Mucosa of descending colon (tissue), 3 donors: ENCODE data around the gene TRPC6. TPM values are rescaled to one million over a fixed set of nuclear protein-coding genes. Genes with fewer than 3 reads are reported as not detected.
A peak's percentile ranks its signal among the peaks of the same experiment; 100 is the strongest.

ENCODE experiments used
- ATAC-seq: fragments of 200-7000 bp; cut with Tn5 transposase; one replicate; pipeline ENCODE4 v1.9.1; 2020; ENCODE audit warnings: mild to moderate bottlenecking, moderate library complexity
- DNase-seq, 3 donors: peaks; one replicate each; pipeline ENCODE4 v3.0.0-alpha.2; 2020
- H3K36me3 ChIP-seq: fragments of 200-600 bp; one replicate; pipeline ENCODE4 v1.8.0; 2021; ENCODE audit warnings: low read depth, mild to moderate bottlenecking
- H3K4me1 ChIP-seq: fragments of 200-600 bp; one replicate; pipeline ENCODE4 v1.8.0; 2021; ENCODE audit warnings: low read depth, mild to moderate bottlenecking
- H3K4me3 ChIP-seq: fragments of 200-600 bp; one replicate; pipeline ENCODE4 v1.8.0; 2021; ENCODE audit warnings: mild to moderate bottlenecking
- H3K9me3 ChIP-seq: fragments of 200-600 bp; one replicate; pipeline ENCODE4 v1.8.0; 2021; ENCODE audit warnings: mild to moderate bottlenecking
- intact Hi-C, 2 donors: fragments of 100-400 bp; cut with DNase I in 1 of 2; cut with micrococcal nuclease in 1 of 2; formaldehyde crosslinking; loops; one replicate each; pipeline versions ENCODE4 v1.11.0 to v1.11.1; 2022; cut with DNase I, micrococcal nuclease
- total RNA-seq, 3 donors: library from RNA; stranded (reverse); fragmentation: NEBNext Ultra II Directional in 2 of 3; extraction: Animal tissue kit (Norgen Biotek cat#: 25700) in 2 of 3; gene quantifications; one replicate each; pipeline versions ENCODE4 v1.2.1 to v1.2.4, GENCODE V29; 2021 to 2023
- TF ChIP-seq, protein P1 (sequence below): fragments of 200-600 bp; IDR thresholded peaks from one replicate; pipeline ENCODE4 v1.8.0; 2022; ENCODE audit warnings: antibody characterized with exemption, mild to moderate bottlenecking
- donor health status: DM: no; HTN: no; CAD: no; lungs with moderate emphysema.
- donor health status: DM: no; HTN: no; CAD: no.
- donor health status: DM: no; HTN: yes; CAD: no.

TRPC6 gene
- total RNA-seq, 3 donors from 2014 or later = 1.3 to 4.7 (median 1.4) TPM

DNA sequence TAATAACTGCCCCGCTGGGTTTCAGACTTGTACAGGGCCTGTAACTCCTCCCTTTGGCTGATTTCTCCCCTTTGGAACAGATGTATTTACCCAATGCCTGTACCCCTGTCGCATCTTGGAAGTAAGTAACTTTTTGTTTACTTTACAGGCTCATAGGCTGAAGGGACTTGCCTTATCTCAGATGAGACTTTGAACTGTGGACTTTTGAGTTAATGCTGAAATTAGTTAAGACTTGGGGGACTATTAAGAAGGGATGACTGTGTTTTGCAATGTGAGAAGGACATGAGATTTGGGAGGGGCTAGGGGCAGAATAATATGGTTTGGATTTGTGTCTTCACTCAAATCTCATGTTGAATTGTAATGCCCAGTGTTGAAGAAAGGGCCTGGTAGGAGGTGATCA lies 62.0 kb downstream of the TRPC6 start:
- intact Hi-C loops = no loop called here
- Histone ChIP-seq H3K9me3 (no peaks in the 10 kb centered on the region), H3K4me3 (no peak overlapping the region), H3K4me1 (no peaks in the 10 kb centered on the region), H3K36me3 (no peaks in the 10 kb centered on the region)
- TF ChIP-seq, protein P1, sequence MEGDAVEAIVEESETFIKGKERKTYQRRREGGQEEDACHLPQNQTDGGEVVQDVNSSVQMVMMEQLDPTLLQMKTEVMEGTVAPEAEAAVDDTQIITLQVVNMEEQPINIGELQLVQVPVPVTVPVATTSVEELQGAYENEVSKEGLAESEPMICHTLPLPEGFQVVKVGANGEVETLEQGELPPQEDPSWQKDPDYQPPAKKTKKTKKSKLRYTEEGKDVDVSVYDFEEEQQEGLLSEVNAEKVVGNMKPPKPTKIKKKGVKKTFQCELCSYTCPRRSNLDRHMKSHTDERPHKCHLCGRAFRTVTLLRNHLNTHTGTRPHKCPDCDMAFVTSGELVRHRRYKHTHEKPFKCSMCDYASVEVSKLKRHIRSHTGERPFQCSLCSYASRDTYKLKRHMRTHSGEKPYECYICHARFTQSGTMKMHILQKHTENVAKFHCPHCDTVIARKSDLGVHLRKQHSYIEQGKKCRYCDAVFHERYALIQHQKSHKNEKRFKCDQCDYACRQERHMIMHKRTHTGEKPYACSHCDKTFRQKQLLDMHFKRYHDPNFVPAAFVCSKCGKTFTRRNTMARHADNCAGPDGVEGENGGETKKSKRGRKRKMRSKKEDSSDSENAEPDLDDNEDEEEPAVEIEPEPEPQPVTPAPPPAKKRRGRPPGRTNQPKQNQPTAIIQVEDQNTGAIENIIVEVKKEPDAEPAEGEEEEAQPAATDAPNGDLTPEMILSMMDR = no peak
- no peak for ATAC-seq
- DNase-seq = no peak

DNA sequence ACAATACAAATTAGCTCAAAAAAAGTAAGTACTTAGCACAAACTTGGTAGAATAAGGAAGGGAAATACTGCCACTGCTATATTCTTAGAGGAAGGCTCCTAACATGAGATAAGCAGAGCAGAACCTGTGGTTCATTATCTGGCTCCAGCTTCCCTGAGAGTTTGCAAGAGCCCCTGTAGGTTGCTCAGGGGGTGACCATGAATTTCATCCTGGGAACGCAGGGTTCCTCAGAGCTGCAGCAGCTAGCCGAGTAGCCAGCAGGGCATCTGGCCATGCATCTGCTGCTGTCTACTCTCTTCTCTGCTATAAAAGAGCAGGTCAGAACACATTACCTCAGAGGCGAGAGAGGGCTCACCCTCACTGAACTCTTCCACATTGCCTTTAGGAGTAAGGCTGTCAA lies 67.3 kb downstream of the TRPC6 start:
- intact Hi-C loops = no loop called here
- Histone ChIP-seq H3K36me3 (no peaks in the 10 kb centered on the region), H3K4me1 (no peaks in the 10 kb centered on the region), H3K9me3 (no peaks in the 10 kb centered on the region), H3K4me3 (no peak overlapping the region)
- ATAC-seq (no peak), DNase-seq (no peak)
- TF ChIP-seq, protein P1 = no peak

DNA sequence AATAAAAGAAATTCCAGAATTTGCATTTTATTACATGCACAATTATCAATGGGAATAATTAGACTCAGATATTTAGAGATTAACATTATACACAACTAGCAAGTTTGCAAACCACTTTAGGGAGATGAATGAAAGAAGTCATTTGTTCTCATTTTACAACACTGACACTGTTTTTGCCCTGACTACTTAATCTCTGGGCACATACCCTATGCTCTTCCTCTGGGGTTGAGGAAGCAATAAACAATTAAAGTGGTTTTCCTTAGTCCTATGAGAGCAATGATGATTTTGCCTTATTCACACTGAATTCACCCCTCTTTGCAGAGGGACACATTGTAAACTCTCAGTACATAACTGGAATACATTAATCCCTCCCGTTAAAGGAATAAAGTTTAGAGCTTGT lies 72.7 kb downstream of the TRPC6 start:
- TF ChIP-seq, protein P1 = no peak
- no peak for ATAC-seq
- no peak overlapping the region for H3K4me3 ChIP-seq

DNA sequence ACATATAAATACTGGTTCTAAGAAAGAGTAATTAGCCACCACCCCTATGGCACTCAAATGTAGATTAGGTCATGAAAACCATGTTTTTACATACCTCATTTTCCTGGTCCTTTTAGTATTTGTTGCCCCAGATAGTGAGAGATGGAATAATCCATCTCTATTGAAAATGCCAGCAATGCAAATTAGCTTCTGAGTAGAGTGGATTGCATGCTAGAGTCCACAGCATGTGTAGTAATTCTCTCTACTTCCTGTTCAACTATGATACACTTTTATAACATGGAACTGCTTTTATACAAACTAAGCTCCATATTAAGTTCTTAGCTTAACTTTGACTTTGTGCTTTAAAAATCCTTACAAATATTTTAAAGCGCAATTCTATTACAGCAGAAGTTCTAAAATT lies 73.2 kb downstream of the TRPC6 start:
- no peaks in the 10 kb centered on the region for H3K9me3 ChIP-seq
- H3K36me3 ChIP-seq = no peaks in the 10 kb centered on the region
- ATAC-seq (peak; percentile 81), DNase-seq (no peak)
- H3K4me1 ChIP-seq = peaks cover 5% of the 10 kb centered on the region
- H3K4me3 ChIP-seq = no peak overlapping the region
- TF ChIP-seq, protein P1 = no peak
- intact Hi-C loops = no loop called here

More for the DNA sequence above, 72.7 kb downstream of the TRPC6 start:
- Histone ChIP-seq H3K36me3 (no peaks in the 10 kb centered on the region), H3K4me1 (peaks cover 5% of the 10 kb centered on the region), H3K9me3 (no peaks in the 10 kb centered on the region)
- intact Hi-C loops = no loop called here
- no peak for DNase-seq

DNA sequence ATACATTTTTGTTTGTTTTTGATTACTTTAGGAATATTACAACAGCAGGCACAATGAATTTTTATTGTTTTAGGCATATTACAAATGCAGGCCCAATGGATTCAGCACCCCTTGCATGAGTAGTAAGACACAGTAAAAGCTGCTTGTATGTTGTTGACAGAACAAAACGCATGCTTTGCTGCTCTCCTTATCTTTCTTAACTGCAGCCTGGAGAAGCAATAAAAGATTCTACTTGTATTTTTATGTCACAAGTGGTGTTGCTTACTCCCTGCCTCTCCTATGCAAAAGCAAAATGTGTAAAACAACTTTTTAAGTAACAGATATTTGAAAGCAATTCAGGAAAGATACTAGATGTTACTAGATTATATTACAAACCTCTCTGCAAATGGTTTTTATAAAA lies 73.9 kb downstream of the TRPC6 start:
- TF ChIP-seq, protein P1 = no peak
- intact Hi-C loops = no loop called here
- peak in 1 of 3 donors; percentile 6 for DNase-seq
- ATAC-seq = peak; percentile 67
- peaks cover 5% of the 10 kb centered on the region for H3K4me1 ChIP-seq
- no peaks in the 10 kb centered on the region for H3K9me3 ChIP-seq
- H3K36me3 ChIP-seq = no peaks in the 10 kb centered on the region
- no peak overlapping the region for H3K4me3 ChIP-seq

DNA sequence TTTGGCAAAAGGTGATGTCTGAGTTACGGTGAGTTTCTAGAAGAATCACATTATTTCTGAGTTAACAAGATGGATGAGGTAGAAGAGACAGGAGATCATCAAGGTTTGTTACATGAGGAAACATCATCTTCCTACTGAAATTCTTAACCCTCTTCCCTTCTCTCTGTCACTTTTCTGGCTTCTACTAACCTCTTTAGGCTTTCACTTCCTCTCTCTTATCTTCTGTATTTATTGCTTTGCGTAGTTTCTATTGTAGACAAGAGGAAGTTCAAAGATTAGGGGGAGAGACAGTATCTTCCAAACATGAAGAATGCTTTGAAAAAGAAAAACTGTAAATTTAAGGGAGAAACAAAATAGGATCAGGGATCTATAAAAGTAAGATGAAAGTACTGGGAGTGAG lies 75.4 kb downstream of the TRPC6 start:
- ATAC-seq (no peak), DNase-seq (no peak)
- intact Hi-C loops = no loop called here
- TF ChIP-seq, protein P1 = no peak
- no peaks in the 10 kb centered on the region for H3K9me3 ChIP-seq
- no peaks in the 10 kb centered on the region for H3K36me3 ChIP-seq
- H3K4me1 ChIP-seq = peaks cover 5% of the 10 kb centered on the region
- H3K4me3 ChIP-seq = no peak overlapping the region
